ENCODE measurements around the gene CAPN11. TPM values are rescaled to one million over a fixed set of nuclear protein-coding genes. Genes with fewer than 3 reads are reported as not detected.
A peak's percentile ranks its signal among the peaks of the same experiment; 100 is the strongest.

CAPN11 gene
- total RNA-seq, 1 experiment from 2014 or later = 0.28 TPM

- H3K79me1 ChIP-seq (ENCODE audit: insufficient read depth, low read depth, low read length, poor library complexity, severe bottlenecking) = peaks cover 17% of the 10 kb centered on the region
- H3K27me3 Mint-ChIP-seq (ENCODE audit: low read depth) = no peaks in the 10 kb centered on the region
- H3K4me3 Mint-ChIP-seq = no peak overlapping the region
- no CpG with 5 or more reads among the region's 6 CpGs for WGBS (ENCODE audit: extremely low coverage, insufficient read length, low lambda C conversion rate)
- H3K23ac ChIP-seq (ENCODE audit: insufficient read length, low read depth, low read length) = no peak overlapping the region
- peaks cover 17% of the 10 kb centered on the region; the same call in 1 of the 2 replicates for H3K79me2 ChIP-seq (ENCODE audit: insufficient read depth, low read length)
- H2BK5ac ChIP-seq (ENCODE audit: insufficient read length, low read length) = no peak overlapping the region
- H3K4ac ChIP-seq (ENCODE audit: low read depth, low read length) = no peak overlapping the region
- H3K9me3 ChIP-seq (ENCODE audit: control insufficient read depth, low read depth, low read length) = no peaks in the 10 kb centered on the region
- H4K91ac ChIP-seq (ENCODE audit: insufficient read length, low read depth, low read length) = no peak overlapping the region
- DNase-seq = no peak
- no peak overlapping the region for H2AFZ ChIP-seq (ENCODE audit: low read length)
- no peak overlapping the region for H4K8ac ChIP-seq (replicated peaks; ENCODE audit: insufficient read length, low read depth, low read length)
- peaks cover 27 to 41% of the 10 kb centered on the region in 2 experiments for H3K4me1 Mint-ChIP-seq
- H2BK20ac ChIP-seq (ENCODE audit: low read depth, low read length, poor library complexity, severe bottlenecking) = no peak overlapping the region
- H4K5ac ChIP-seq (ENCODE audit: insufficient read length, low read depth, low read length) = no peak overlapping the region
- peaks cover 45 to 55% (median 47%) of the 10 kb centered on the region in 3 experiments for H3K36me3 Mint-ChIP-seq (ENCODE audit: insufficient read depth in 1 of 3, low read depth in 3 of 3)
- H3K4me1 ChIP-seq (ENCODE audit: insufficient read depth, low read length) = peaks cover 11% of the 10 kb centered on the region; the same call in 1 of the 2 replicates
- H3K4me2 ChIP-seq (ENCODE audit: insufficient read depth, insufficient read length, low read length) = no peak overlapping the region
- no peak overlapping the region for H2AK5ac ChIP-seq (ENCODE audit: insufficient read length, low read length)
- H2BK15ac ChIP-seq (ENCODE audit: low read depth, low read length) = no peak overlapping the region
- H3K27me3 ChIP-seq (ENCODE audit: insufficient read depth, low read length) = no peaks in the 10 kb centered on the region
- H3K27ac ChIP-seq (ENCODE audit: insufficient read length, low read depth, low read length) = no peak overlapping the region
- TF ChIP-seq CTCF (conservative IDR thresholded peaks at IDR 0.05) = no peak
- H2BK120ac ChIP-seq (ENCODE audit: low read depth, low read length, poor library complexity, severe bottlenecking) = no peak overlapping the region
- no peak overlapping the region for H3K14ac ChIP-seq (ENCODE audit: insufficient read depth, low read length)
- H2BK12ac ChIP-seq (ENCODE audit: insufficient read length, low read depth, low read length) = no peak overlapping the region
- H3K56ac ChIP-seq (ENCODE audit: insufficient read length, low read depth, low read length) = no peak overlapping the region
- H4K20me1 ChIP-seq (ENCODE audit: control insufficient read depth, insufficient read depth, insufficient read length) = peaks cover 2% of the 10 kb centered on the region
- no peaks in the 10 kb centered on the region; a peak in 1 of 5 replicates for H3K9me3 Mint-ChIP-seq
- no peak overlapping the region for H3K18ac ChIP-seq (ENCODE audit: insufficient read length, low read depth, low read length)
- H3K27ac Mint-ChIP-seq = peak overlapping the region in 2 of 3 experiments; percentile 56 to 79; a peak in 3 of 7 replicates
- H3T11ph ChIP-seq (ENCODE audit: low read length) = no peak overlapping the region
- no peak overlapping the region for H3K9ac ChIP-seq (ENCODE audit: extremely low read depth, insufficient read length, low read length)
- peaks cover 9% of the 10 kb centered on the region for H3K23me2 ChIP-seq (ENCODE audit: insufficient read length, low read depth, low read length, poor library complexity, severe bottlenecking)
Measured at GRCh38 chr6:44228031-44228430, 69.4 kb downstream of the CAPN11 start.

All from H9 (cell line).